Body of pancreas (tissue), 4 donors: ENCODE results near the gene LPP.

Experiments
- CTCF ChIP-seq, 7 experiments: fragments of 450-650 bp in 4 of 7; fragments of 200-600 bp in 3 of 7; sonication (generic) in 3 of 7; IDR thresholded peaks; one replicate each; pipeline ENCODE4 v1.5.1; 2016 to 2019; ENCODE audit warnings: antibody characterized with exemption in 7 of 7
- POLR2A ChIP-seq, 3 donors: fragments of 450-650 bp; IDR thresholded peaks; one replicate each; pipeline ENCODE4 v1.6.1; 2016; ENCODE audit warnings: antibody characterized with exemption in 3 of 3, mild to moderate bottlenecking in 2 of 3

GRCh38 chr3:188624828-188625227 lies 470.9 kb downstream of the LPP start:
- TF ChIP-seq POLR2A (IDR thresholded peaks at IDR 0.05) (no peak), CTCF (IDR thresholded peaks at IDR 0.05) (no peak)
